ENCODE measurements around the gene HRH1. TPM values are rescaled to one million over a fixed set of nuclear protein-coding genes. Genes with fewer than 3 reads are reported as not detected.

The HRH1 gene
- total RNA-seq, 2 donors from 2014 or later = 17.7 to 48.3 TPM

DNA sequence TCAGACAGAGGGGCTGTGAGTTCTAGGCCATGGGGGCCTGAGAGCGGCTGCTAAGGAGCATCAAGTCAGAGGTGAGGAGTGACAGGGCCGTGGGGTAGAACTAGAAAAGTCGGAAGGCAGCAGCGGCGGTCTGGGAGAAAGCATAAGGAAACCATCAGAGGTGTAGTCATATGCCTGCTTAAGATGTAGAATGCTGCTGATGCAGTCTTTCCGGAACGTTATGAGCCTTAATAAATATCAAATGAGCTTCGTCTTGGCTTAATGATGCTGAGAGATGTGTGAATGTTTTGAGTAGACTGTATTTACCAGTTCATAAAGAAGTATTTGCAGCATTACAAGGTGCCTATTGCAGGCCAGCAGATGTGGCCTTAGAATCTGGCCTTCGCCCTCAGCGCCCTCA is 133.1 kb downstream of the HRH1 start:
- H3K36me3 ChIP-seq = no peaks in the 10 kb centered on the region
- TF ChIP-seq, protein P1, sequence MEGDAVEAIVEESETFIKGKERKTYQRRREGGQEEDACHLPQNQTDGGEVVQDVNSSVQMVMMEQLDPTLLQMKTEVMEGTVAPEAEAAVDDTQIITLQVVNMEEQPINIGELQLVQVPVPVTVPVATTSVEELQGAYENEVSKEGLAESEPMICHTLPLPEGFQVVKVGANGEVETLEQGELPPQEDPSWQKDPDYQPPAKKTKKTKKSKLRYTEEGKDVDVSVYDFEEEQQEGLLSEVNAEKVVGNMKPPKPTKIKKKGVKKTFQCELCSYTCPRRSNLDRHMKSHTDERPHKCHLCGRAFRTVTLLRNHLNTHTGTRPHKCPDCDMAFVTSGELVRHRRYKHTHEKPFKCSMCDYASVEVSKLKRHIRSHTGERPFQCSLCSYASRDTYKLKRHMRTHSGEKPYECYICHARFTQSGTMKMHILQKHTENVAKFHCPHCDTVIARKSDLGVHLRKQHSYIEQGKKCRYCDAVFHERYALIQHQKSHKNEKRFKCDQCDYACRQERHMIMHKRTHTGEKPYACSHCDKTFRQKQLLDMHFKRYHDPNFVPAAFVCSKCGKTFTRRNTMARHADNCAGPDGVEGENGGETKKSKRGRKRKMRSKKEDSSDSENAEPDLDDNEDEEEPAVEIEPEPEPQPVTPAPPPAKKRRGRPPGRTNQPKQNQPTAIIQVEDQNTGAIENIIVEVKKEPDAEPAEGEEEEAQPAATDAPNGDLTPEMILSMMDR (IDR thresholded peaks at IDR 0.05) = no peak
- peaks cover 27 to 52% of the 10 kb centered on the region in 2 donors for H3K4me1 ChIP-seq (ENCODE audit: control insufficient read depth in 1 of 2, low read depth in 2 of 2)
- H3K4me3 ChIP-seq = no peak overlapping the region
- H3K27ac ChIP-seq = peak overlapping the region; percentile 13 to 86
- DNase-seq (ENCODE audit: low spot score) (no peak), ATAC-seq (ENCODE audit: insufficient number of reproducible peaks, low FRiP score, low read depth) (no peak)
- H3K9me3 ChIP-seq = no peaks in the 10 kb centered on the region
- H3K27me3 ChIP-seq (replicated peaks; ENCODE audit: insufficient read depth) = no peaks in the 10 kb centered on the region

DNA sequence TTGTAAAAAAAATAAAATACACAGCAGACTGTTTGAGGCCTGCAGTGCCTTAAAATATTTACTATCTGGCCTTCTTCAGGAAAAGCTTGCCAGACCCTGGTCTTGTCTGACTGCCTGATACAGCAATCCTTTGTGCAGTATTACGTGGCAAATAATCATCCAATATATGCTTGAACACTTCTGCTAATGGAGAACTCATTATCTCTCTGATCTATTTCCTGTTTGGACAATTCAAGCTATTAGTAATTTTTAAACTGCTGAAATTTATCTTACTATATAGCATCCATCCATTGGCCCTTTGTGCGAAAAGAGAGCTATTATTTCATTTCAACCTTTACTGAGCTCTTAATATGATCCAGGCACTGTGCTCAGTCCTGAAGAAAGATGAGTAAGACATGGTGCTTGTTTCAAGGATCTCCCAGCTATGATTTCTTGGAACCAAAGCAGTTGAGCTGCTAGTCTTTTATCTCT is 133.8 kb downstream of the HRH1 start:
- DNase-seq (ENCODE audit: low spot score) = no peak
- no peaks in the 10 kb centered on the region for H3K27me3 ChIP-seq (replicated peaks; ENCODE audit: insufficient read depth)
- TF ChIP-seq, protein P1 (IDR thresholded peaks at IDR 0.05) = no peak
- ATAC-seq (ENCODE audit: insufficient number of reproducible peaks, low FRiP score, low read depth) = no peak
- peak overlapping the region; percentile 51 for H3K4me3 ChIP-seq
- H3K36me3 ChIP-seq = no peaks in the 10 kb centered on the region
- H3K4me1 ChIP-seq (ENCODE audit: control insufficient read depth in 1 of 2, low read depth in 2 of 2) = peaks cover 21 to 45% of the 10 kb centered on the region in 2 donors
- H3K27ac ChIP-seq = peak overlapping the region; percentile 57 to 86
- H3K9me3 ChIP-seq = no peaks in the 10 kb centered on the region

DNA sequence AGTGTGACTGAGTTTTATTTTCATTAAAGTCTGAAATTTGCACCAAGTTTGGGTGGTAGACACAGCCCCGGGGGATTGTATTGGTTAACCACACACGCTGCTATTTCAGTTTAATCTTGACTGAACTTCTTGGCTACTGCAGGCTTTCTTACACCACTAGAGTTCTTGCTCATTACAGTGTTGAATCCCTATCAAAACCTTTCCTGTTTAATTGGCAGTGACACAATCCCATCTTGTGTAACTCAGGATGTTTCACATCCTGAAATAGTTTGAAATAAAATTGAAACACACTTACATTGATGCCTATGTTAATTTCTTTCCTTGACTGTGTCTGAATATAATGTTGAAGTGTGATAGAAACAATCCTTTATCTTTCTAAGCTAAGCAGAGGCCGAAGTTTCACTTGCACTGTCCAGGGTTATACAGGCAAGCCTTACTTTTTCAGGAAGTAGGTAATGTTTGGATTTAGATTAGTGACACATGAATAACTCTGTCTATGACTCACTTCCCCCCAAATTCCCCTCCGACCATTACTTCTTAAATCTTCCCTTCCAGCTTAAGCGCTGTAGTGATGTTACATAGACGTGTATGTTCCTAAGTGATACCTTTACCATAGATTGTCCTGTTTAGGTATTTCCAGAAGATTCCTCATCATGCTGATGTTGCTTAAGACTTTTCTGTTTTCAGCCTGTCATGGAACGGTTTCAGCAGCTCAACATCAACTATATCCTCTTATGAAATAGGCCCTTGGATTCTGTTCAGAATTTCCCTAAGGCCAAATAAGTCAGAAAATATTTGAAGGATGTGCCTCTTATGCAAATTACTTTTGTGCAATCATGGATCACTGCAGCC is 134.7 kb downstream of the HRH1 start:
- Histone ChIP-seq H3K27ac (peak overlapping the region; percentile 57 to 86), H3K36me3 (no peaks in the 10 kb centered on the region), H3K9me3 (no peaks in the 10 kb centered on the region), H3K4me1 (ENCODE audit: control insufficient read depth in 1 of 2, low read depth in 2 of 2) (peaks cover 21 to 41% of the 10 kb centered on the region in 2 donors), H3K4me3 (peak overlapping the region; percentile 51), H3K27me3 (replicated peaks; ENCODE audit: insufficient read depth) (no peaks in the 10 kb centered on the region)
- ATAC-seq (ENCODE audit: insufficient number of reproducible peaks, low FRiP score, low read depth) = peak; percentile 95
- no peak for DNase-seq (ENCODE audit: low spot score)
- TF ChIP-seq, protein P1 (IDR thresholded peaks at IDR 0.05) = no peak

DNA sequence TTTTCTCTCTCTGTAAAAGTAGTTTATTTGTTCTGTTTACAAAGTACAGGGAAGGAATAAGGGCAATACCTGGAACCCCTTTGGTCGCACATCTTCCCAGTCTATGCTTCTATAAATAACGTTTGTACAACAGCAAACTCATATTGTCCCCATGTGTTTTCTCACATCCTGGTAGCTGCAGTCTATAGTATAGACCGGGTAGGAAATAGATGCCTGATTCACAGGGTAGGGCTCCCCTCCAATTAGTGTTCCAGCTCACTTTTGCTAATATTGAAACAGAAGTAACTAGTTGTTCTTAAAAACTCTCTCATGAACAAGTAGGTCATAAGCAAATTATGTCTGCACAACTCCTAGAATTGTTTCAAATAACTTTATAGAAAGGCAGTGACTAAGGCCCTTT is 135.6 kb downstream of the HRH1 start:
- ATAC-seq (ENCODE audit: insufficient number of reproducible peaks, low FRiP score, low read depth) (no peak), DNase-seq (ENCODE audit: low spot score) (no peak)
- peaks cover 21 to 41% of the 10 kb centered on the region in 2 donors for H3K4me1 ChIP-seq (ENCODE audit: control insufficient read depth in 1 of 2, low read depth in 2 of 2)
- H3K27me3 ChIP-seq (replicated peaks; ENCODE audit: insufficient read depth) = no peaks in the 10 kb centered on the region
- TF ChIP-seq, protein P1 (IDR thresholded peaks at IDR 0.05) = no peak
- no peaks in the 10 kb centered on the region for H3K36me3 ChIP-seq
- H3K9me3 ChIP-seq = no peaks in the 10 kb centered on the region
- H3K27ac ChIP-seq = peak overlapping the region; percentile 57 to 86
- no peak overlapping the region for H3K4me3 ChIP-seq

DNA sequence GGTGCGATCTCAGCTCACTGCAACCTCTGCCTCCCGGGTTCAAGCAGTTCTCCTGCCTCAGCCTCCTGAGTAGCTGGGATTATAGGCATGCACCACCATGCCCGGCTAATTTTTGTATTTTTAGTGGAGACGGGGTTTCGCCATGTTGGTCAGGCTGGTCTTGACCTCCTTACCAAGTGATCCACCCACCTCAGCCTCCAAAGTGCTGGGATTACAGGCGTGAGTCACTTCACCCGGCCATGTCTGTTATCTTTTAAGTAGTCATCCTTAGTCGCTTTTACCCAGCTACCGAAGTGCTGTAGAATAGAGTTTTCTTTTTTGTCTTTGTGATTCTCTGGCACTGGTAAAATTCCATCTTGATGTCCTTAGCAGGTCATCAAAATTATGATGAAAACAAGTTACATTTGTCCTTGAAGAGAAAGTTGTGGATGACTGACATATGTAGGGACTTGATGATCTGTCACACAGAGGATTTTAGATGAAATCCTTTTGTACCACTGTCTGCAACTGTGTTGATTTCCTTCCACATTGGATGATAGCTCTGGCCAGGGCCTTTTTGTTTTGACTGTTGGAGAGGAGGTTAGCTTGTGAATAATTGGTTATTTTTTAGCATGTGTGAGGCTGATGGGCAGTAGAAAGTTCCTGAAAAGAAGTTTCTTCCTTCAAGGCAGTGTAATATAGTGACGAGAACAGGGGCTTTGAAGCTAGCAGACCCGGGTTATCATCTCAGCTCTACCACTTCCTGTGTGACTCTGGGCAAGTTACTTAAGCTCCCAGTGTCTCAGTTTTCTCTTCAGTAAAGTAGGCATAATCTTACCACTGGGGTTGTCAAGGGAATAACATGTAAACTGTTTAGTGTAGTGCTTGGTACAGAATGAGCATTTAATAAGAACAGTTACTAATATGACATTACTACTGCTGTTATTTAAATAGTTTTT is 136.7 kb downstream of the HRH1 start:
- Histone ChIP-seq H3K27ac (peak overlapping the region in 1 of 2 donors; percentile 86), H3K27me3 (replicated peaks; ENCODE audit: insufficient read depth) (no peaks in the 10 kb centered on the region), H3K36me3 (no peaks in the 10 kb centered on the region), H3K4me3 (no peak overlapping the region), H3K9me3 (no peaks in the 10 kb centered on the region), H3K4me1 (ENCODE audit: control insufficient read depth in 1 of 2, low read depth in 2 of 2) (peaks cover 21 to 41% of the 10 kb centered on the region in 2 donors)
- TF ChIP-seq, protein P1 (IDR thresholded peaks at IDR 0.05) = no peak
- no peak for DNase-seq (ENCODE audit: low spot score)
- no peak for ATAC-seq (ENCODE audit: insufficient number of reproducible peaks, low FRiP score, low read depth)

Data from thoracic aorta (tissue), 2 donors.